Small intestine (tissue), 7 donors: ENCODE data around the gene SORL1. TPM values are rescaled to one million over a fixed set of nuclear protein-coding genes. Genes with fewer than 3 reads are reported as not detected.

Source experiments
- DNase-seq, 2 donors: peaks; one replicate each; pipeline versions ENCODE4 v3.0.0 to v3.0.0-alpha.2; 2013
- FAIRE-seq: peaks from 2 replicates; lab custom pipeline; 2012; peaks lifted over from hg19 to GRCh38; lab: Jason Lieb, UNC
- H3K27ac ChIP-seq, 3 donors: one replicate each; pipeline ENCODE4 v1.5.1; 2013; ENCODE audit warnings: low read length in 2 of 3, mild to moderate bottlenecking in 2 of 3, control low read depth in 1 of 3, inconsistent platforms in 1 of 3, low read depth in 1 of 3, moderate library complexity in 1 of 3
- H3K27me3 ChIP-seq, 3 donors: one replicate each; pipeline ENCODE4 v1.6.1; 2013; ENCODE audit warnings: low read length in 3 of 3, inconsistent platforms in 1 of 3; ENCODE audit not compliant: control insufficient read depth in 3 of 3, insufficient read depth in 3 of 3
- H3K36me3 ChIP-seq, 3 donors: one replicate each; pipeline ENCODE4 v1.6.1; 2013; ENCODE audit warnings: low read length in 3 of 3, inconsistent platforms in 1 of 3, low read depth in 1 of 3, mild to moderate bottlenecking in 1 of 3, moderate library complexity in 1 of 3; ENCODE audit not compliant: control insufficient read depth in 3 of 3, insufficient read depth in 2 of 3
- H3K4me1 ChIP-seq, 3 donors: one replicate each; pipeline ENCODE4 v1.6.1; 2013; ENCODE audit warnings: low read length in 2 of 3, inconsistent platforms in 1 of 3, low read depth in 1 of 3, mild to moderate bottlenecking in 1 of 3, moderate library complexity in 1 of 3; ENCODE audit not compliant: control insufficient read depth in 3 of 3, insufficient read depth in 2 of 3
- H3K4me3 ChIP-seq, 3 donors: one replicate each; pipeline ENCODE4 v1.5.1; 2013; ENCODE audit warnings: low read length in 3 of 3, control low read depth in 1 of 3, inconsistent platforms in 1 of 3, low read depth in 1 of 3, mild to moderate bottlenecking in 1 of 3, moderate library complexity in 1 of 3
- H3K9me3 ChIP-seq, 2 donors: one replicate each; pipeline ENCODE4 v1.6.1; 2013; ENCODE audit warnings: low read depth in 1 of 2, low read length in 1 of 2; ENCODE audit not compliant: control insufficient read depth in 2 of 2, insufficient read depth in 1 of 2
- WGBS, 3 donors: extraction: QIAGEN DNeasy Blood & Tissue Kit; methylation state at CpG; one replicate each; pipeline ENCODE4 v1.1.7; 2013; 5-methylcytosine and 5-hydroxymethylcytosine counted together
- polyA plus RNA-seq, 4 donors: library from polyadenylated mRNA; stranded (reverse) in 3 of 4; unstranded in 1 of 4; fragments of 200-250 nt in 3 of 4; fragments of 120-200 nt in 1 of 4; gene quantifications; one replicate each; pipeline versions ENCODE4 v1.2.1 to v1.2.3, GENCODE V29; 2013
- donor health status: healthy with polysubstance abuse.
- donor health status: control.
- donor health status: control.
- donor health status: Bipolar disorder and iron deficiency.
- donor health status: healthy.

SORL1 gene
- polyA plus RNA-seq, 4 donors: 4.6 to 64.5 (median 5.8) TPM

DNA sequence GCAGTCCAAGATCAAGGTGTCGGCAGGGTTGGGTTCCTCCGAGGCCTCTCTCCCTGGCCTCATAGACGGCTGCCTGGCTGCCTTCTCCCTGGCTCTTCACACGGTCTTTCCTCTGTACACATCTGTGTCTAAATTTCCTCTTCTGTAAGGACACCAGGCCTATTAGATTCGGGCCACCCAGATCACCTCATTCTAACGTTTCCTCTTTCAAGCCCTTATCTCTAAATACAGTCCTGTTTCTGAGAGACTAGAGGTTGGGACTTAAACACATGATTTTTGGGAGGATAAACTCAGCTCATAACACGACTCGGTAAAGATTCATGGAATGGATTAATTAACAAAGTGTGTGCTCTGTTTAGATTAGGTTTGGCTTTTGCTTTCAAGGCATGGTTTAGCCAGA, 136.6 kb downstream of the SORL1 start:
- WGBS, 3 donors: 64 to 65% (median 64%) methylated on average over 8 of the region's 8 CpGs
- no peak overlapping the region for H3K27ac ChIP-seq
- no peak for DNase-seq
- peaks cover 0 to 36% (median 1%) of the 10 kb centered on the region in 3 donors for H3K4me1 ChIP-seq
- no peaks in the 10 kb centered on the region for H3K9me3 ChIP-seq
- peaks cover 0 to 37% (median 18%) of the 10 kb centered on the region in 3 donors for H3K36me3 ChIP-seq
- H3K27me3 ChIP-seq: no peaks in the 10 kb centered on the region
- H3K4me3 ChIP-seq: no peak overlapping the region
- no peak for FAIRE-seq

DNA sequence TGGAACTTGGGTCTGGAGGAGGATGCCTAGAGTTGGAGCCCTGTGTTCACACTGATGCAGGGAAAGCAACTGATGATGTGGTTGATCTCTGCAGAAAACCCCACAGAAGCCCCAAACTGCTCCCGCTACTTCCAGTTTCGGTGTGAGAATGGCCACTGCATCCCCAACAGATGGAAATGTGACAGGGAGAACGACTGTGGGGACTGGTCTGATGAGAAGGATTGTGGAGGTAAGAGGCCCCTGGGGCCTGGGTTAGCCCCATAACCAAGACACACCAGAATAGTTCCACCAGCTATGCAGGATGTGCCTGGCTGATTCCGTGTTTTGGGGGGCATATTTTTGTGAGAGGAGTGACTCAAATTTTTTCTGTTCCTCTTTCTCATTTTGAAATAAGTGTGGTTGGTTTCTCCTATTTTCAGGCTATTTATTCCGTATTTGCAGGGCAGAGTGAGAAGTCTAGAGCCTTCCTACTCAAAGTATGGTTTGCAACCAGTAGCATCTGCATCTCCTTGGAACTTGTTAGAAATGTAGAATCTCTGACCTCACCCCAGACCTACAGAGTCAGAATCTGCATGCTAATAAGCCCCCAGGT, 137.9 kb downstream of the SORL1 start:
- Histone ChIP-seq H3K4me3 (no peak overlapping the region), H3K27ac (no peak overlapping the region), H3K4me1 (peaks cover 0 to 28% (median 1%) of the 10 kb centered on the region in 3 donors), H3K9me3 (no peaks in the 10 kb centered on the region), H3K36me3 (peaks cover 0 to 37% (median 22%) of the 10 kb centered on the region in 3 donors), H3K27me3 (no peaks in the 10 kb centered on the region)
- DNase-seq: no peak
- WGBS, 3 donors: 64 to 86% (median 69%) methylated on average over 5 of the region's 5 CpGs
- FAIRE-seq: no peak

- DNase-seq (no peak), FAIRE-seq (no peak)
- Histone ChIP-seq H3K27me3 (no peaks in the 10 kb centered on the region), H3K4me3 (no peak overlapping the region), H3K9me3 (no peaks in the 10 kb centered on the region), H3K27ac (no peak overlapping the region), H3K4me1 (peaks cover 0 to 23% (median 1%) of the 10 kb centered on the region in 3 donors), H3K36me3 (peaks cover 0 to 41% (median 23%) of the 10 kb centered on the region in 3 donors)
- WGBS, 3 donors: 89 to 91% (median 90%) methylated on average over 12 of the region's 12 CpGs
Observed at GRCh38 chr11:121590772-121591404, 138.8 kb downstream of the SORL1 start.

- Histone ChIP-seq H3K27me3 (no peaks in the 10 kb centered on the region), H3K9me3 (no peaks in the 10 kb centered on the region), H3K4me3 (no peak overlapping the region), H3K27ac (no peak overlapping the region), H3K36me3 (peaks cover 0 to 45% (median 27%) of the 10 kb centered on the region in 3 donors), H3K4me1 (peaks cover 0 to 17% (median 1%) of the 10 kb centered on the region in 3 donors)
- no peak for FAIRE-seq
- WGBS, 3 donors: 10 to 16% (median 11%) methylated on average over 3 of the region's 3 CpGs
- DNase-seq: peak; percentile 81 to 82
Observed at GRCh38 chr11:121591405-121592033, 139.4 kb downstream of the SORL1 start.

- Histone ChIP-seq H3K4me1 (peaks cover 0 to 6% (median 1%) of the 10 kb centered on the region in 3 donors), H3K36me3 (peaks cover 0 to 55% (median 32%) of the 10 kb centered on the region in 3 donors), H3K27ac (no peak overlapping the region), H3K9me3 (no peaks in the 10 kb centered on the region), H3K27me3 (no peaks in the 10 kb centered on the region), H3K4me3 (no peak overlapping the region)
- FAIRE-seq (no peak), DNase-seq (no peak)
- WGBS, 3 donors: 63 to 82% (median 71%) methylated on average over 2 of the region's 2 CpGs
Observed at GRCh38 chr11:121592708-121593107, 140.6 kb downstream of the SORL1 start.

DNA sequence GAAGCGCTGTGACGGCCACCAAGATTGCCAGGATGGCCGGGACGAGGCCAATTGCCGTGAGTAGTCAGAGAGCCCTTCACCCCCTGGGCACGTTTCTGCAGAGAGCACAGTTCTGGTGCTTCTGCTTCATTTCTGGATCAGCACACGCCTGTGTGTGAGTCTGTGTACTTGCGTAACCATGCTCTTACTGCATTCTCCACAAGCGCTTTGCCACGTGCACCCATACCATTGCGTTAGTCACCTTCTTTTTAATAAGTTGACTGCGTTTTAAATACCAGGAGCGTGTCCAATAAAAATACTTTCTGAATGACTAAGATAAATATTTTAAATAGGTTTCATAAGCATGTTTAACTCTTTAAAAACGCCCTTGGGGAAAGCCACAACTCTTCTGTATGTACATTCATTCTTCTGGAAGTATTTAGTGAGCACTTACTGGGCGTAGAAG, 143.6 kb downstream of the SORL1 start:
- Histone ChIP-seq H3K27me3 (no peaks in the 10 kb centered on the region), H3K4me3 (no peak overlapping the region), H3K36me3 (peaks cover 3 to 36% (median 30%) of the 10 kb centered on the region in 3 donors), H3K4me1 (no peaks in the 10 kb centered on the region), H3K9me3 (no peaks in the 10 kb centered on the region), H3K27ac (no peak overlapping the region)
- DNase-seq (no peak), FAIRE-seq (no peak)
- 78 to 86% (median 82%) methylated on average over 15 of the region's 15 CpGs for WGBS, 3 donors

DNA sequence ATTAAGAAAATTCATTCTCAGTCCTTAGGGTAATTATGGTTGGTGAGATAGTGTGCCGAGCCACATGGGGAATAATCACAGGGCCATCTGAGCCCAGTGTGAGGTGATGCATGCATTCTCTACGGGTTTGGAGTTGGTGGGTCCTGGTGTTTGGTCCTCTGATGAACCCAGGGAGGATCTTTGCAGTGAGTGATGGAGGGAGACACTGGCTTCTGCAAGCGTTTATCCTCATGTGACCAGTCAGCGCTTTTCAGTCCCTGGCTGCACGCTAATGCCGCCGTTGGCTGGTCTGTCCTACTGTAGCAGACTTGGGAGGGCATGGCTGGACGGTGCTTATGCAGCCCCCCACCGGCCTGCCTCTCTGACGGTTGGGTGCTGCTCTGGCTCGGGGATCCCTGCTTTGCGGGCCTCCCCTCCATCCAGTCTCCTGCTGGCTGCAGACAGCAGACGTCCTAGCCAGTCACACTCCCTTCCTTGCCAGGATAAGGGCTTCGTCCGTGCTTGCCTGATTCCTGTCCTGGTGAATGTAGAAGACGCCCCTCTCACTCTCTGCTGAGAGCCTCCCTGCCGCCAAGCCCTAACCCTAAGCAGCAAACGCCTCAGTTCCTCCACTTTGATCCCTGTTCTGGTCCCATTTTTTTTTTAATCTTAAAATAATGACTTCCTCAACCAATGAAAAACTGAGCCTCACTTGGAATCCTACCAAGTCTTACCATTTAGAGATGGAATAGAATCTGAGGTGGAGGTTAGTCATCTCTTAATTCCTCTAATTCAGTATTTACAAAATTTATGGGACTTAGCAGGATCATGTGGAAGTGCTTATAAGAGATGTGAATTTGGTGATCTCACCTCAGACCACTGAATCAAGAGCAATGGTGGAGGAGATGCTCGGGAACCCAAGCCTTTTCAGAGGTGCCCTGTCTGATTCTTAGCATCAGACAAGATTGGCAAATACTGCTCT, 144.4 kb downstream of the SORL1 start:
- peaks cover 3 to 31% (median 30%) of the 10 kb centered on the region in 3 donors for H3K36me3 ChIP-seq
- no peaks in the 10 kb centered on the region for H3K27me3 ChIP-seq
- no peak for FAIRE-seq
- WGBS, 3 donors: 90 to 97% (median 95%) methylated on average over 19 of the region's 19 CpGs
- no peak overlapping the region for H3K4me3 ChIP-seq
- H3K9me3 ChIP-seq: no peaks in the 10 kb centered on the region
- no peaks in the 10 kb centered on the region for H3K4me1 ChIP-seq
- H3K27ac ChIP-seq: no peak overlapping the region
- no peak for DNase-seq

DNA sequence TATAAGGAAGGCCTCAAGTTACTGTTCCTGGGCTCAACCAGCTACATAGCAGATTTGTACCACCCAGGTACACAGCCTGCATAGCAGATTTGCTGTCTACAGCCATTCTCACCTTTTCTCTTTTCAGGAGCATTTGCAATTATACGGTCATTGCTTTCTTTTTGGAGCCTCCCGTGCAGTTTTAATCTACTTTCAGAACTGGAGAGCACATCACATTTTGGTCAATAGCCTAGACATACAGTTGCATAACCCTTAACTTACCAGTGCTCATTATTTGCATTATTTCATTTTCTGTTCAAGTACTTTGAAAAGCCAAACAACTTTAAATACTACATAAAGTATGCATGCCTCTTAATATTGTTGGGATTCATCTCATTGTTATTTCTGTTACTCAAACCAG, 151.2 kb downstream of the SORL1 start:
- Histone ChIP-seq H3K27me3 (no peaks in the 10 kb centered on the region), H3K4me1 (no peaks in the 10 kb centered on the region), H3K4me3 (no peak overlapping the region), H3K36me3 (peaks cover 9 to 39% (median 28%) of the 10 kb centered on the region in 3 donors), H3K27ac (no peak overlapping the region), H3K9me3 (no peaks in the 10 kb centered on the region)
- 77 to 88% (median 84%) methylated on average over 2 of the region's 2 CpGs for WGBS, 3 donors
- DNase-seq (no peak), FAIRE-seq (no peak)
